Thoracic aorta (tissue), 2 donors: Measurements from ENCODE around the gene PROC. TPM values are rescaled to one million over a fixed set of nuclear protein-coding genes. Genes with fewer than 3 reads are reported as not detected.
A peak's percentile ranks its signal among the peaks of the same experiment; 100 is the strongest.

ENCODE experiments used
- ATAC-seq: fragments of 150-250 bp; one replicate; pipeline ENCODE4 v1.8.0; 2017; ENCODE audit warnings: low read depth; ENCODE audit not compliant: insufficient number of reproducible peaks, low FRiP score
- DNase-seq: peaks from one replicate; pipeline ENCODE4 v3.0.0-alpha.2; 2020; ENCODE audit warnings: low spot score
- H3K27ac ChIP-seq, 2 donors: fragments of 200-600 bp; sonication (generic); 1 replicate in 1 of 2; 2 replicates in 1 of 2; pipeline ENCODE4 v1.5.1; 2016; ENCODE audit warnings: mild to moderate bottlenecking in 2 of 2, moderate library complexity in 2 of 2
- H3K27me3 ChIP-seq: fragments of 200-600 bp; sonication (generic); replicated peaks from 2 replicates; pipeline ENCODE4 v1.6.0; 2016; ENCODE audit warnings: mild to moderate bottlenecking; ENCODE audit not compliant: insufficient read depth
- H3K36me3 ChIP-seq: fragments of 200-600 bp; sonication (generic); one replicate; pipeline ENCODE4 v1.5.1; 2016
- H3K4me1 ChIP-seq, 2 donors: fragments of 200-600 bp; sonication (generic); 1 replicate in 1 of 2; 2 replicates in 1 of 2; pipeline versions ENCODE4 v1.5.1 to v1.6.0; 2016; ENCODE audit warnings: low read depth in 2 of 2, mild to moderate bottlenecking in 1 of 2; ENCODE audit not compliant: control insufficient read depth in 1 of 2
- H3K4me3 ChIP-seq: fragments of 200-600 bp; sonication (generic); 2 replicates; pipeline ENCODE4 v1.5.1; 2016; ENCODE audit warnings: mild to moderate bottlenecking
- H3K9me3 ChIP-seq: fragments of 200-600 bp; sonication (generic); 2 replicates; pipeline ENCODE4 v1.5.1; 2016
- CTCF ChIP-seq: fragments of 200-600 bp; sonication (generic); IDR thresholded peaks from one replicate; pipeline ENCODE4 v1.5.1; 2019; ENCODE audit warnings: antibody characterized with exemption
- total RNA-seq, 2 donors: library from RNA; depleted of rRNA; stranded (reverse); fragments of >200 nt; gene quantifications; one replicate each; pipeline versions ENCODE4 v1.1.0 to v1.2.3, GENCODE V29; 2016

Gene PROC
- total RNA-seq, 2 donors from 2014 or later, result not detected

- Histone ChIP-seq H3K36me3 (no peaks in the 10 kb centered on the region), H3K27ac (peak overlapping the region; percentile 82 to 100), H3K4me3 (peak overlapping the region; percentile 97), H3K4me1 (peaks cover 22 to 58% of the 10 kb centered on the region in 2 donors), H3K9me3 (no peaks in the 10 kb centered on the region), H3K27me3 (no peaks in the 10 kb centered on the region)
- no peak for ATAC-seq
- TF ChIP-seq CTCF, result no peak
- DNase-seq, result no peak
Observed at GRCh38 chr2:127388423-127389164, 29.6 kb upstream of the PROC start.

- no peak for ATAC-seq
- Histone ChIP-seq H3K27ac (no peak overlapping the region), H3K27me3 (no peaks in the 10 kb centered on the region), H3K9me3 (no peaks in the 10 kb centered on the region), H3K4me3 (no peak overlapping the region), H3K4me1 (peaks cover 18 to 56% of the 10 kb centered on the region in 2 donors), H3K36me3 (no peaks in the 10 kb centered on the region)
- TF ChIP-seq CTCF, result no peak
- DNase-seq, result no peak
Observed at GRCh38 chr2:127389778-127390435, 28.3 kb upstream of the PROC start.

- H3K4me1 ChIP-seq, result peaks cover 10 to 45% of the 10 kb centered on the region in 2 donors
- H3K27me3 ChIP-seq, result no peaks in the 10 kb centered on the region
- no peaks in the 10 kb centered on the region for H3K9me3 ChIP-seq
- DNase-seq (no peak), ATAC-seq (no peak)
- H3K36me3 ChIP-seq, result no peaks in the 10 kb centered on the region
- H3K4me3 ChIP-seq, result no peak overlapping the region
- no peak for TF ChIP-seq CTCF
- peak overlapping the region; percentile 61 to 72 for H3K27ac ChIP-seq
Observed at GRCh38 chr2:127392133-127392827, 25.9 kb upstream of the PROC start.

- Histone ChIP-seq H3K27me3 (no peaks in the 10 kb centered on the region), H3K9me3 (no peaks in the 10 kb centered on the region), H3K36me3 (no peaks in the 10 kb centered on the region), H3K4me1 (peaks cover 12 to 51% of the 10 kb centered on the region in 2 donors), H3K4me3 (no peak overlapping the region), H3K27ac (peak overlapping the region; percentile 61 to 63)
- TF ChIP-seq CTCF, result no peak
- no peak for DNase-seq
- no peak for ATAC-seq
Observed at GRCh38 chr2:127392828-127393578, 25.2 kb upstream of the PROC start.
